Uterus (tissue), 2 donors: Measurements from ENCODE around the gene PCDHA4.

ENCODE experiments used
- CTCF ChIP-seq, 4 experiments: fragments of 200-600 bp in 2 of 4; fragments of 450-650 bp in 2 of 4; sonication (generic) in 2 of 4; IDR thresholded peaks; one replicate each; pipeline ENCODE4 v1.5.1; 2016 to 2019; ENCODE audit warnings: antibody characterized with exemption in 4 of 4, mild to moderate bottlenecking in 2 of 4, moderate library complexity in 1 of 4
- POLR2A ChIP-seq, 2 donors: fragments of 450-650 bp; IDR thresholded peaks; one replicate each; pipeline ENCODE4 v1.6.1; 2016; ENCODE audit warnings: antibody characterized with exemption in 2 of 2, mild to moderate bottlenecking in 1 of 2, moderate library complexity in 1 of 2

- no peak for TF ChIP-seq CTCF (IDR thresholded peaks at IDR 0.05)
- no peak for TF ChIP-seq POLR2A (IDR thresholded peaks at IDR 0.05)
These were observed 29.0 kb downstream of the PCDHA4 start for GRCh38 chr5:140835622-140836510.
